Mesodermal cell (in vitro differentiated cells): ENCODE data around the gene KAZN.

Source experiments
- H3K27ac ChIP-seq: 2 replicates; pipeline ENCODE4 v1.7.0; 2013; ENCODE audit warnings: mild to moderate bottlenecking, low read depth, low read length, moderate library complexity; ENCODE audit not compliant: severe bottlenecking
- H3K36me3 ChIP-seq: 2 replicates; pipeline ENCODE4 v1.7.1; 2013; ENCODE audit warnings: mild to moderate bottlenecking, low read length, moderate library complexity; ENCODE audit not compliant: control insufficient read depth, insufficient read depth
- H3K4me1 ChIP-seq: one replicate; pipeline ENCODE4 v1.7.1; 2013; ENCODE audit warnings: mild to moderate bottlenecking, low read length; ENCODE audit not compliant: insufficient read depth, control insufficient read depth, poor library complexity, severe bottlenecking
- H3K4me3 ChIP-seq: 2 replicates; pipeline ENCODE4 v1.7.0; 2013; ENCODE audit warnings: low read length, control low read depth, mild to moderate bottlenecking; ENCODE audit not compliant: insufficient read depth, poor library complexity, severe bottlenecking; ENCODE audit errors: extremely low read depth
- H3K9me3 ChIP-seq: 2 replicates; pipeline ENCODE4 v1.7.1; 2013; ENCODE audit warnings: mild to moderate bottlenecking, low read length, moderate library complexity; ENCODE audit not compliant: control insufficient read depth
- WGBS, 2 experiments: methylation state at CpG; one replicate each; pipeline ENCODE4 v1.1.5; 2013; ENCODE audit warnings: missing lambda C conversion rate in 2 of 2; ENCODE audit not compliant: insufficient coverage in 2 of 2; 5-methylcytosine and 5-hydroxymethylcytosine counted together

KAZN gene

DNA sequence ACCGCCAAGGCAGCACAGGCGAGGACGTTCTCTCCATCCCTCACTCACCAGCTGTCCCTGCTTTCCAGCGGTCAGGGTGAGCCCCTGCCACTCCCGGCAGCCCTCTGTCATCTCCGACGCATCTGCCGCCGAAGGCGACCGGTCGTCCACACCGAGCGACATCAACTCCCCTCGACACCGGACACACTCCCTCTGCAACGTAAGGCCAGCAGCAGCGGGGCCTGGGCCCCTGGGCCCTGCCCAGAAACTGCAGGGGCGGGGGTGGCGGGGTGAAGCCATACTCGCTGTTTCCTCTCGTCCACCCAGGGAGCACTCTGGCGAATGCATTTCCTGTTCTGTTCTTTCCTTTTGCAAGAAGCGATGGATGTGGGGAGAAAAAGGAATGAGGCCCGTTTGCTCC lies 461.6 kb downstream of the KAZN start:
- no peak overlapping the region for H3K4me3 ChIP-seq
- peaks cover 3% of the 10 kb centered on the region for H3K4me1 ChIP-seq
- H3K27ac ChIP-seq = no peak overlapping the region
- 95 to 96% methylated on average over 17 to 25 of the region's 25 CpGs for WGBS, 2 experiments
- peaks cover 10% of the 10 kb centered on the region for H3K9me3 ChIP-seq
- peaks cover 56% of the 10 kb centered on the region for H3K36me3 ChIP-seq

- Histone ChIP-seq H3K36me3 (peaks cover 52% of the 10 kb centered on the region), H3K4me3 (no peak overlapping the region), H3K4me1 (no peaks in the 10 kb centered on the region), H3K27ac (no peak overlapping the region), H3K9me3 (peaks cover 10% of the 10 kb centered on the region)
- WGBS, 2 experiments = 87 to 90% methylated on average over 4 of the region's 6 CpGs
Measured at GRCh38 chr1:15062479-15063099, 464.1 kb downstream of the KAZN start.

GRCh38 chr1:15063346-15063745 lies 464.9 kb downstream of the KAZN start:
- WGBS, 2 experiments = 95 to 97% methylated on average over 7 of the region's 7 CpGs
- Histone ChIP-seq H3K4me1 (no peaks in the 10 kb centered on the region), H3K36me3 (peaks cover 46% of the 10 kb centered on the region)

DNA sequence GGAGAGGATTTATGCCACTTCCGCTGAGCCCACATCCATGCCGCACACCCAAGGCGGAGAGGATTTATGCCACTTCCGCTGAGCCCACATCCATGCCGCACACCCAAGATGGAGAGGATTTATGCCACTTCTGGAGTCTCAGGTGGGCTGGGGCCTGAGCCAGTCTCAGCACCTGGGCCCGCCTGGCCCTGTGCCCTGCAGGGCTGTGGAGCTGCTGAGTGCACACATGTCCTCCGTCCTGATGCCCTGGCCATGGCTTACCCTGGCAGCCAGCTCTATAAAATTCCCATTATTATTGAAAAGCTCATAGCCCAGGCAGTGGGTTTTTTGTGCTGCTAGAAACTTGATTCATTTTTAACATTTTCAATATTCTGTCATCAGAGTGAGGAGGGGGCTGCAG lies 465.3 kb downstream of the KAZN start:
- WGBS, 2 experiments = 96 to 97% methylated on average over 6 to 7 of the region's 7 CpGs
- H3K4me1 ChIP-seq = no peaks in the 10 kb centered on the region
- no peak overlapping the region for H3K27ac ChIP-seq
- peaks cover 10% of the 10 kb centered on the region for H3K9me3 ChIP-seq
- H3K4me3 ChIP-seq = no peak overlapping the region
- H3K36me3 ChIP-seq = peaks cover 46% of the 10 kb centered on the region

More at GRCh38 chr1:15063346-15063745, 464.9 kb downstream of the KAZN start:
- Histone ChIP-seq H3K9me3 (peaks cover 10% of the 10 kb centered on the region), H3K4me3 (no peak overlapping the region), H3K27ac (no peak overlapping the region)

GRCh38 chr1:15064217-15064929 lies 465.9 kb downstream of the KAZN start:
- Histone ChIP-seq H3K4me3 (no peak overlapping the region), H3K36me3 (peaks cover 46% of the 10 kb centered on the region), H3K4me1 (no peaks in the 10 kb centered on the region), H3K9me3 (peaks cover 10% of the 10 kb centered on the region), H3K27ac (no peak overlapping the region)
- WGBS, 2 experiments = 90 to 96% methylated on average over 11 to 12 of the region's 15 CpGs

- Histone ChIP-seq H3K4me1 (no peaks in the 10 kb centered on the region), H3K4me3 (no peak overlapping the region), H3K36me3 (peaks cover 37% of the 10 kb centered on the region), H3K27ac (no peak overlapping the region), H3K9me3 (peaks cover 10% of the 10 kb centered on the region)
- WGBS, 2 experiments = 81 to 91% methylated on average over 4 to 5 of the region's 7 CpGs
Measured at GRCh38 chr1:15065291-15065690, 466.8 kb downstream of the KAZN start.

GRCh38 chr1:15065736-15066135 lies 467.3 kb downstream of the KAZN start:
- Histone ChIP-seq H3K4me1 (no peaks in the 10 kb centered on the region), H3K4me3 (no peak overlapping the region), H3K27ac (no peak overlapping the region), H3K36me3 (peaks cover 32% of the 10 kb centered on the region), H3K9me3 (peaks cover 10% of the 10 kb centered on the region)
- WGBS, 2 experiments = 95 to 96% methylated on average over 23 to 27 of the region's 30 CpGs

- Histone ChIP-seq H3K4me1 (no peaks in the 10 kb centered on the region), H3K36me3 (peaks cover 29% of the 10 kb centered on the region), H3K9me3 (peaks cover 10% of the 10 kb centered on the region), H3K4me3 (no peak overlapping the region), H3K27ac (no peak overlapping the region)
- WGBS, 2 experiments = 96 to 97% methylated on average over 11 to 12 of the region's 15 CpGs
Measured at GRCh38 chr1:15066191-15066590, 467.7 kb downstream of the KAZN start.

DNA sequence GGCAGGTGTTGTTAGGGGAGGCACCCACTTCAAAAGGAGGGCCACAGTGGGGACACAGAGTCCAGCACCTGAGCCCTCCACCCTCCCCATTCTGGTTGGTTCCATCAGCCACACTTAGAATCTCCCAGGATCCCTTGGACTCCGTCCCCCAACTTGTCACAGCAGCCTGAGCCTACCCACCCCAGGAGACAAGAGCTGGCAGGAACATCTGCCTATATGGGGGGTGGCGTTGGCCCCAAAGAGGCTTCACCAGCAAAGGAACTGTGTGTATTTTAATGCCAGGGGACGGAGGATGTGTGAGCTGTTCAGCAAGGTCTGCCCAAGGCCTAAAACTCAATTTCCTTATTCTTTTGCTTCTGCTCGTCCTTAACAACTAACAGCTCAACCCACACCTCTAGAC lies 468.7 kb downstream of the KAZN start:
- H3K4me3 ChIP-seq = no peak overlapping the region
- H3K36me3 ChIP-seq = peaks cover 19% of the 10 kb centered on the region
- no peak overlapping the region for H3K27ac ChIP-seq
- H3K4me1 ChIP-seq = no peaks in the 10 kb centered on the region
- 93% methylated on average over 4 of the region's 4 CpGs; no CpG with 5 or more reads in 1 of the 2 experiments for WGBS, 2 experiments
- H3K9me3 ChIP-seq = peaks cover 3% of the 10 kb centered on the region

- Histone ChIP-seq H3K9me3 (no peaks in the 10 kb centered on the region), H3K36me3 (peaks cover 15% of the 10 kb centered on the region), H3K27ac (no peak overlapping the region), H3K4me1 (no peaks in the 10 kb centered on the region), H3K4me3 (no peak overlapping the region)
- 95 to 98% methylated on average over 9 to 10 of the region's 14 CpGs for WGBS, 2 experiments
Measured at GRCh38 chr1:15068152-15068551, 469.7 kb downstream of the KAZN start.

- WGBS, 2 experiments = 87 to 92% methylated on average over 3 of the region's 4 CpGs
- no peak overlapping the region for H3K4me3 ChIP-seq
- H3K4me1 ChIP-seq = no peaks in the 10 kb centered on the region
- no peak overlapping the region for H3K27ac ChIP-seq
- H3K36me3 ChIP-seq = peaks cover 11% of the 10 kb centered on the region
- H3K9me3 ChIP-seq = no peaks in the 10 kb centered on the region
Measured at GRCh38 chr1:15068997-15069396, 470.5 kb downstream of the KAZN start.
